Measurements from ENCODE around the gene AGT. TPM values are rescaled to one million over a fixed set of nuclear protein-coding genes. Genes with fewer than 3 reads are reported as not detected.

Gene AGT
- 10 to 100 TPM; 17.3 to 49.6 (median 34.5) TPM for total RNA-seq

GRCh38 chr1:230713915-230714764 lies at the start of gene AGT:
Gene AGT, minus strand, starts transcription at chr1:230714122. Its CDS starts 3,299 bp downstream, at chr1:230710823.
- no peaks in the 10 kb centered on the region for H3K27me3 ChIP-seq
- peak within 1 kb of the TSS; percentile 87 to 92 (median 90) for H3K27ac ChIP-seq
- in situ Hi-C loops (cut with MboI; ENCODE audit: low sequenced_read_pairs in 4 of 4): no loop called here
- intact Hi-C loops (cut with DNase I; ENCODE audit: low total_unique reads): loop anchor here (1.0 to 5.0 kb wide), 4 partner anchors 15 to 148 kb away; partner anchors contain the start of gene COG2
- ATAC-seq: peak; percentile 93 to 97
- H3K4me1 ChIP-seq: peaks cover 23 to 30% of the 10 kb centered on the region in 2 donors
- no peak for TF ChIP-seq CTCF (IDR thresholded peaks at IDR 0.05 in 4 of 5, conservative IDR thresholded peaks at IDR 0.05 in 1 of 5)
- peak; percentile 59 to 69 for TF ChIP-seq POLR2A (IDR thresholded peaks at IDR 0.05)
- DNase-seq: peak; percentile 86 to 88
- H3K36me3 ChIP-seq: no peaks in the 10 kb centered on the region
- no peaks in the 10 kb centered on the region for H3K9me3 ChIP-seq
- peak within 1 kb of the TSS; percentile 54 to 62 (median 56) for H3K4me3 ChIP-seq

- H3K4me3 ChIP-seq: no peak overlapping the region
- no peak overlapping the region for H3K27ac ChIP-seq
- in situ Hi-C loops (cut with MboI; ENCODE audit: low sequenced_read_pairs in 4 of 4) (loop anchor here in 1 of 4 donors (25.0 kb wide), 1 partner anchor 124 kb away; the partner anchor contains the start of gene COG2), intact Hi-C loops (cut with DNase I; ENCODE audit: low total_unique reads) (no loop called here)
- no peak for TF ChIP-seq CTCF (IDR thresholded peaks at IDR 0.05 in 4 of 5, conservative IDR thresholded peaks at IDR 0.05 in 1 of 5)
- no peak for TF ChIP-seq POLR2A (IDR thresholded peaks at IDR 0.05)
- H3K9me3 ChIP-seq: no peaks in the 10 kb centered on the region
- DNase-seq (no peak), ATAC-seq (no peak)
- H3K36me3 ChIP-seq: no peaks in the 10 kb centered on the region
- no peaks in the 10 kb centered on the region for H3K4me1 ChIP-seq
- no peaks in the 10 kb centered on the region for H3K27me3 ChIP-seq
Observed at GRCh38 chr1:230761443-230762167, 47.7 kb upstream of the AGT start.

- Histone ChIP-seq H3K36me3 (no peaks in the 10 kb centered on the region), H3K27me3 (no peaks in the 10 kb centered on the region), H3K27ac (no peak overlapping the region), H3K4me1 (no peaks in the 10 kb centered on the region), H3K9me3 (no peaks in the 10 kb centered on the region), H3K4me3 (no peak overlapping the region)
- DNase-seq (no peak), ATAC-seq (peak in 1 of 2 donors; percentile 33)
- intact Hi-C loops (cut with DNase I; ENCODE audit: low total_unique reads) (no loop called here), in situ Hi-C loops (cut with MboI; ENCODE audit: low sequenced_read_pairs in 4 of 4) (loop anchor here in 1 of 4 donors (25.0 kb wide), 1 partner anchor 123 kb away; the partner anchor contains the start of gene COG2)
- TF ChIP-seq CTCF (IDR thresholded peaks at IDR 0.05 in 4 of 5, conservative IDR thresholded peaks at IDR 0.05 in 1 of 5) (no peak), POLR2A (IDR thresholded peaks at IDR 0.05) (no peak)
Observed at GRCh38 chr1:230760360-230760827, 46.5 kb upstream of the AGT start.

- in situ Hi-C loops (cut with MboI; ENCODE audit: low sequenced_read_pairs in 4 of 4): loop anchor here in 1 of 4 donors (25.0 kb wide), 1 partner anchor 122 kb away; the partner anchor contains the start of gene COG2
- Histone ChIP-seq H3K36me3 (no peaks in the 10 kb centered on the region), H3K27me3 (no peaks in the 10 kb centered on the region), H3K27ac (no peak overlapping the region), H3K9me3 (no peaks in the 10 kb centered on the region), H3K4me3 (no peak overlapping the region), H3K4me1 (peaks cover 0 to 7% of the 10 kb centered on the region in 2 donors)
- intact Hi-C loops (cut with DNase I; ENCODE audit: low total_unique reads): no loop called here
- ATAC-seq (no peak), DNase-seq (no peak)
- TF ChIP-seq POLR2A (IDR thresholded peaks at IDR 0.05) (no peak), CTCF (IDR thresholded peaks at IDR 0.05 in 4 of 5, conservative IDR thresholded peaks at IDR 0.05 in 1 of 5) (no peak)
Observed at GRCh38 chr1:230759369-230760065, 45.6 kb upstream of the AGT start.

Measured in gastrocnemius medialis (tissue), 4 donors.